Measurements from ENCODE around the gene NTRK3.

DNA sequence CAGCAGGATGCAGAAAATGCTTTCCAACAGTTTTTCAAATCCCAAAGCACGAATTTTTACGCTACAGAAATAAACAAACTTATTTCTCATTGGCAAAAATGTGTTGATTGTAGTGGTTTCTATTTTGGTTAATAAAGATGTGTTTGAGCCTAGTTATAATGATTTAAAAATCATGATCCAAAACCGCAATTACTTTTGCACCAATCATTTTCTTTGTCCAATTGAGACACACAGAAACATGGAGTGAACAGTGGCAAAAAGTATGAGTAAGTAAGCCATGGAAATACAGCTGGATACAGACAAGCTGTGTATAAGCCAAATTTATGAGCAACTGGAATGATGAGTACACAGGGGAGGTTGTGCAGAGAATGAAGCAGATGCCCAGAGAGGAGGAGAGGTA, 427.9 kb downstream of the NTRK3 start:
- TF ChIP-seq, protein P1, sequence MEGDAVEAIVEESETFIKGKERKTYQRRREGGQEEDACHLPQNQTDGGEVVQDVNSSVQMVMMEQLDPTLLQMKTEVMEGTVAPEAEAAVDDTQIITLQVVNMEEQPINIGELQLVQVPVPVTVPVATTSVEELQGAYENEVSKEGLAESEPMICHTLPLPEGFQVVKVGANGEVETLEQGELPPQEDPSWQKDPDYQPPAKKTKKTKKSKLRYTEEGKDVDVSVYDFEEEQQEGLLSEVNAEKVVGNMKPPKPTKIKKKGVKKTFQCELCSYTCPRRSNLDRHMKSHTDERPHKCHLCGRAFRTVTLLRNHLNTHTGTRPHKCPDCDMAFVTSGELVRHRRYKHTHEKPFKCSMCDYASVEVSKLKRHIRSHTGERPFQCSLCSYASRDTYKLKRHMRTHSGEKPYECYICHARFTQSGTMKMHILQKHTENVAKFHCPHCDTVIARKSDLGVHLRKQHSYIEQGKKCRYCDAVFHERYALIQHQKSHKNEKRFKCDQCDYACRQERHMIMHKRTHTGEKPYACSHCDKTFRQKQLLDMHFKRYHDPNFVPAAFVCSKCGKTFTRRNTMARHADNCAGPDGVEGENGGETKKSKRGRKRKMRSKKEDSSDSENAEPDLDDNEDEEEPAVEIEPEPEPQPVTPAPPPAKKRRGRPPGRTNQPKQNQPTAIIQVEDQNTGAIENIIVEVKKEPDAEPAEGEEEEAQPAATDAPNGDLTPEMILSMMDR (IDR thresholded peaks at IDR 0.05) = no peak
- TF ChIP-seq POLR2A (IDR thresholded peaks at IDR 0.05) = no peak
- no peak for TF ChIP-seq POLR2AphosphoS5 (IDR thresholded peaks at IDR 0.05)
- no peak for TF ChIP-seq EP300 (IDR thresholded peaks at IDR 0.05)

Data from upper lobe of left lung (tissue), 4 donors.